SK-N-DZ (cell line): ENCODE measurements around the gene EOGT.

ENCODE experiments used
- DNase-seq: peaks from one replicate; pipeline ENCODE4 v3.0.0-alpha.2; 2015; ENCODE audit warnings: low spot score

The EOGT gene

DNA sequence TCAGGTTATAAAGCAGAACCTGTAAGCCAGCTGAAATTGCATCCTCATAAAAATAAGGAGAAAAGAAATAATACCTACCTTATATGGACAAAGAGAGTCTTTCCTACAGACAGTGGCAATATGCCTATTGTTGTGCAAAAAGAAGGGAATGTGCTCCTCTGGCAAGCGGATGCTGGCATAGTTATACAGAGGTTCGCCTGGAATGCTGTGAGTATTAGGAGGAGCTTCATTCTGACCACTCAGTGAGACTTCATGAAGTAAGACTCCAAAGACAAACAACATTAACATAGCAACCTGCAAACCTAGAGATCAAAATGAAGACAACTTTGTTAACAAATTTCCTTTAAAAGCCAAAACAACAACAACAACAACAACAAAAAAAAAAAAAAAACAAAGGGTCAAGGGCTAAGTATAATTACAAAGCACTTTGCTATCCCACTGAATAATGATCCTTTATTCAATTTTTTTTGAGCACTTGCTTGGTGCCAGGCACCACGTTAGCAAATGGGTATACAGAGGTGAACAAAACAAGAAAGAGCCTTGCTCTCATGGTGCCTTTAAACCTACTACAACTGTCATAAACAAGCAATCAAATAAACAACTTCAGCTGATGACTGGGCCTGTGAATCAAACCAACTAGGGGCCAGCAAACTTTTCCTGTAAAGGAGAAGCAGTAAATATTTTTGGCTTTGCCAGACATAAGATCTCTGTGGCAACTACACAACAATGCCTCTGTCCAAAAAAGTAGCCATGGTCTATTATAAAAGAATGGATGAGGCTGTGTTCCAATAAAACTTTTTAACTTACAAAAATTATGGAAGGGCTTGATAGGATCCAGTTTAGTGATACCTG lies 3.7 kb downstream of the EOGT start:
- DNase-seq, result no peak

DNA sequence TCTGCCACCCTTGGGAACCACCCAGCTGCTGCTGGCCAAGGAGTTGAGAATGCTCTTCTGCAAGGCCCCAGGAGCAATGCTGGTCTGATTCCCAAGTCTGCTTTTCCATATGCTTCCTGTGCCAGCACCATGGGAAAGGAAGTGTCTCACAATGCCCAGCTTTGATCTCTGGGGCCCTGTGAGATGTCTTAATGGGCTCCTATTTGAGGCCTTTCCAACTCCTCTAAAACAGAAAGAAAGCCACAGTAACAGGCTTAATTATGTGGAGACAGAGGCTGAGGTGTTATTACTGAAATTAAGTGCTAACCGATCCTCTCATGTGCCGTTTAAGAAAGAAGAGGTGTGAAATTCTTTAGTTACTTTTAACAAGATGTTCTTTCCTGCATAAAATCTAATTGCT lies 4.5 kb downstream of the EOGT start:
- no peak for DNase-seq

- DNase-seq, result no peak
Measured at GRCh38 chr3:69005791-69006482, 7.5 kb downstream of the EOGT start.

- DNase-seq, result no peak
Measured at GRCh38 chr3:69005071-69005790, 8.3 kb downstream of the EOGT start.

- no peak for DNase-seq
Measured at GRCh38 chr3:69004138-69004537, 9.3 kb downstream of the EOGT start.

- DNase-seq, result no peak
Measured at GRCh38 chr3:68999605-69000004, 13.9 kb downstream of the EOGT start.

DNA sequence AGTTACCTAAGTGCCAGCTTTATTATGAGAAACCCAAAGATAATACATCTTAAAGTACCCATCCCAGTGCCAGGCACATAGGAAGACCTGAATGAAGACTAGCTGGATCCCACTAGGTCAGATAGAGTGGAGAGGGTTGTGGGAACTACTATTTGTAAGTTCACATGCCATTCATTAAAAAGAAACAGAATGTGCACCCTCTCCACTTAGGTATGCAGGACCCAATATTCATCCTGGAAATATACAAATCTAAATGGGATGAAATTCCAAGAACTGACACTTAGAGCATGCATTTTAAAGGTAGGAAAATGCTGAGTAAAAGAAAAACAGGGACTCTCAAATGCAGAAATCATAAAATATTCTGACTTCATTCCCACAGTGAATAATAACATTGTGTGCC lies 14.3 kb downstream of the EOGT start:
- DNase-seq, result no peak

- DNase-seq, result no peak
Measured at GRCh38 chr3:68997887-68998286, 15.6 kb downstream of the EOGT start.

GRCh38 chr3:68996356-68996995 lies 17.0 kb downstream of the EOGT start:
- no peak for DNase-seq

GRCh38 chr3:68988740-68989139 lies 24.7 kb downstream of the EOGT start:
- DNase-seq, result no peak

DNA sequence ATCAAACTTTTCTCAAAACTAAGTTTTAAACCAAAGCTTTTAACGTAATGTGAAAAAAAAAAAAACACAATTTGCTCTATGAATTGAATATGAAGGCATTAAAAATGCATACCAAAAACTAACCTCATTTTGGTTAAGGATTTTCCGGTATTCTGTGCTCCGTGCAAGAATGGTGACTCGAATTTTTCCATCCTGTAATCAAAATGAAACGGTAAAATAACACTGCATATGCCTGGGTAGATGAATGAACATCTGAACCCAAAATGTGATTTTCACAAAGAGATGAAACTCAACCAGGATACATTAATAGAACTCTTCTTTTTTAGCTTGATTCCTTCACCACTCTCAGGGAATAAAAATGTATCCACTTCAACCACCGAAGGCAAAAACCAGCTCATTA lies 26.2 kb downstream of the EOGT start:
- DNase-seq, result no peak

DNA sequence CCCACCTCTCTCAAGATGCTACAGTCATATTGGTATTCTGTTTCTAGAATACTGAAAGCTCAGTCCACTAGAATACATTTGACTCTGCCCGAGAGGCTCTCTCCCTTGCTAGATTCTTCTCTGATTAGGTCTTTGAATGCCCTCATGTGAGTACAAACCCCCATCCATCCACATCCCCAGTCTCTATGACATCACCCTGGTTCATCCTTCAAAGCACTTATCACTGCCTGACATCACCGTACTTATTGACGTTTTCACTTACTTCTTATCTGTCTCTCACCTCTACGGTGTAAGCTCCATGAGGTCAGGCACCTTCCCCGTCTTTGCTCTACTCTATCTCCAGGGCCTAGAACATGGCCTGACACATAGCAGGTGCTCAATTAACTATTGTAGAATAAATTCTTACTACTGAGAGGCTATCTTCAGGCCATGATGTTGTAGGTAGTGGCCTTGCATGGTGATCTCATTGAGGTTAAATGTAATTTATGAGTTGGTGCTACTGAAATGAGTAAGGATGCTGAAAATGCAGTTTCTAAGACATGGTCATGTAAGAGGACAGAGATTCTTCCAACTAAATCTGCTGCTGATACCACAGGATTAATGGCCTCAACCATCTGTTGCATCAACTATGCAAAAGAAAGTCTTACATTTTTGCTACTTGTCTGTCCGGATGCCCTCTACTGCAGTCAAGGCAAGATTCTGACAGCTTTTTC lies 26.8 kb downstream of the EOGT start:
- no peak for DNase-seq

- DNase-seq, result no peak
Measured at GRCh38 chr3:68985146-68985790, 28.2 kb downstream of the EOGT start.

GRCh38 chr3:68984011-68984530 lies 29.4 kb downstream of the EOGT start:
- DNase-seq, result no peak

DNA sequence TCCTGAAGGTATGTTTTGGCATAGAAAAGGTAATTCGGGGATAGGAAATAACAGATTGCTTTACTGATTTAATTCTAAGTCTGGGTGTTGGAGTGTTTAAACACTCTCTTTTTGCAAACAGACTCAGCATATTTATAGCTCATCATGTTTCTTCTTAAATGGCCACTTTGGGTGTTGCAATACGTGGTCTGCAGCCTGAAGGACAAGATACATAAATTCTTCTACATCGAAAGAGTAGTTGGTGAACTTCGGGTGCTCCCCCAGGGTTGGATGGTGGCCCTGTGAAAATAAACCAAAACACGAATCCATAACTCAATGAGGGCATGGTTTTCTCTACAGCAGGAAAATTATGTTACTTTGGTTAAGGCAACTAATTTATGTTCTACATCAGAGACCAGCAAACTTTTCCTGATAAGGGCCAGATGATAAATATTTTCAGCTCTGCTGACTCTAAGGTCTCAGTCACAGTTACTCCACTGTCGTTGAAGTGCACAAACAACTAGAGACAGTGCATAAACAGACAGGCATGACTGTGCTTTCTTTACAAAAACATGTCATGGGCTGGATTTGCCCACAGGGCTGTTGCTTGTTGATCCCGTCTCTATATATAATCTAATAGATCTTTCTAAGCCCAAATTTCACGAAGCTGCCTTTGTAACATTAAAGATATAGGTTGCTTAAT lies 35.9 kb downstream of the EOGT start:
- DNase-seq, result no peak

- no peak for DNase-seq
Measured at GRCh38 chr3:68974711-68975110, 38.8 kb downstream of the EOGT start.

GRCh38 chr3:68973639-68974038 lies 39.8 kb downstream of the EOGT start:
- DNase-seq, result no peak

DNA sequence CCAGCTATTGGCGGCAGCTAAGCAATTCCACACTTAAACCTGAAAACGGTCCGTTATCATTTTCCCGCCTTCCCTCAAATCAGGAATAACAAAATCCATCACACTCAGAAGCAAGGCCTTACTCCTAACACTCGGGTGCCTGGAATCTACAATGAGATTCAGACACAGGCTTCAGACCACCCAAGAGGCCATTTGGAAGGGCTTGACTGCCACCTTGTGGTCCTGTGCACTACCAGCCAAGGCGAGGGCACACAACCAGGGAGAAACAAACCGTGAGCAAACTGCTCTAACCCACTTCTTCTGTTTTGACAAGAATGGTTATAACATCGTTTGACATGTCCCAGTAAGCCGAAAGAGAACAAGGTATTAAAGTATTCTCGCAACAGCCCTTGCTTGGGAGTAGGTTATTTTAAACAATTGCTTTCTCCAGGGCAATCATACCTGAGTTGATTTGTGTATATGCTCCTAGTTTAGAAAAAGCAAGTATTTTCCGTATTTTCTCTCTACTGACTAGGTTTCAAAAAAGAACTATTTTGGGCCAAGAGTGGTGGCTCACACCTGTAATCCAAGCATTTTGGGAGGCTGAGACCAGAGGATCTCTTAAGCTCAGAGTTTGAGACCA lies 41.0 kb downstream of the EOGT start:
- peak; percentile 69 for DNase-seq

DNA sequence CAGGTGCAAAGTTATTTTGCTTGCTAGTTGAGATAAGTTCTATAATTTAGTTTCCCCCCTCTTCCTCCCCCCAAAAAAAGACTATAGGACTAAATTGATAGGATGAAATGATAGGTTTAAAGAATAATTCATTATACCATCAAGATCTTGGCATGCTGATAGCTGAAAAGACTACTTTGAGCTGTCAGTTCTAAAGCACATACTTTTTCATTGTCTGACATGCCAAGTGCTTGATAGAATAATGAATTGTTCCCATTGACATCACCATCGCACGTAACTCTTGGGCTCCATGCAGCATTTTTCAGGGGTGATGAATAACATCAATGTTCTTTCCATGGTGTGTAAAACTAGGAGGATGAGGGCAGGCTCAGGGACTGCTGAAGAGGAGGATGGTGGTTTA lies 48.8 kb downstream of the EOGT start:
- DNase-seq, result no peak

- no peak for DNase-seq
Measured at GRCh38 chr3:68963891-68964290, 49.6 kb downstream of the EOGT start.
